Hepatocyte (in vitro differentiated cells): ENCODE results near the gene PCDHB5. TPM values are rescaled to one million over a fixed set of nuclear protein-coding genes. Genes with fewer than 3 reads are reported as not detected.
"Not testable (repeated sequence)": the region's sequence is repeated elsewhere in the genome, so short reads cannot be mapped to it uniquely, and the experiment has no call there.

Source experiments
- DNase-seq: peaks from one replicate; pipeline ENCODE4 v3.0.0-alpha.2; 2016; ENCODE audit warnings: low spot score
- H2AFZ ChIP-seq: fragments of 200-600 bp; sonication (generic); 2 replicates; pipeline ENCODE4 v1.6.0; 2016; ENCODE audit warnings: antibody characterized with exemption, mild to moderate bottlenecking
- H3K27ac ChIP-seq: fragments of 200-600 bp; sonication (generic); 2 replicates; pipeline ENCODE4 v1.5.1; 2016; ENCODE audit warnings: mild to moderate bottlenecking
- H3K27me3 ChIP-seq: fragments of 200-600 bp; sonication (generic); 2 replicates; pipeline ENCODE4 v1.6.1; 2016
- H3K36me3 ChIP-seq: fragments of 200-600 bp; sonication (generic); replicated peaks from 2 replicates; pipeline ENCODE4 v1.5.1; 2016; ENCODE audit warnings: low read depth; ENCODE audit not compliant: insufficient read depth
- H3K4me1 ChIP-seq: fragments of 200-600 bp; sonication (generic); 2 replicates; pipeline ENCODE4 v1.5.1; 2016; ENCODE audit warnings: mild to moderate bottlenecking, moderate library complexity; ENCODE audit not compliant: insufficient read depth
- H3K4me2 ChIP-seq: fragments of 200-600 bp; sonication (generic); 2 replicates; pipeline ENCODE4 v1.6.0; 2016
- H3K4me3 ChIP-seq: fragments of 200-600 bp; sonication (generic); 2 replicates; pipeline ENCODE4 v1.5.1; 2016; ENCODE audit warnings: mild to moderate bottlenecking
- H3K79me2 ChIP-seq: fragments of 200-600 bp; sonication (generic); 2 replicates; pipeline ENCODE4 v1.6.0; 2017; ENCODE audit warnings: mild to moderate bottlenecking
- H3K9me2 ChIP-seq: fragments of 200-600 bp; sonication (generic); replicated peaks from 2 replicates; pipeline ENCODE4 v1.6.0; 2017; ENCODE audit warnings: mild to moderate bottlenecking; ENCODE audit not compliant: insufficient read depth
- H3K9me3 ChIP-seq: fragments of 200-600 bp; sonication (generic); 2 replicates; pipeline ENCODE4 v1.5.1; 2016; ENCODE audit warnings: low read depth, mild to moderate bottlenecking
- H4K20me1 ChIP-seq: fragments of 200-600 bp; sonication (generic); 2 replicates; pipeline ENCODE4 v1.6.0; 2016; ENCODE audit warnings: mild to moderate bottlenecking; ENCODE audit not compliant: insufficient read depth, poor library complexity, severe bottlenecking
- CTCF ChIP-seq: fragments of 200-600 bp; sonication (generic); IDR thresholded peaks from 2 replicates; pipeline ENCODE4 v1.5.1; 2016; ENCODE audit warnings: antibody characterized with exemption, mild to moderate bottlenecking; ENCODE audit not compliant: poor library complexity
- EZH2 ChIP-seq: fragments of 200-600 bp; sonication (generic); IDR thresholded peaks from 2 replicates; pipeline ENCODE4 v1.6.1; 2016; ENCODE audit warnings: antibody characterized with exemption, mild to moderate bottlenecking, borderline replicate concordance
- EZH2phosphoT487 ChIP-seq: fragments of 200-600 bp; sonication (generic); IDR thresholded peaks from one replicate; pipeline ENCODE4 v1.6.1; 2018; ENCODE audit warnings: antibody characterized with exemption, mild to moderate bottlenecking, low read depth, moderate library complexity; ENCODE audit not compliant: unreplicated experiment, severe bottlenecking
- WGBS: methylation state at CpG from one replicate; pipeline ENCODE4 v1.1.6; 2016; ENCODE audit warnings: low lambda C conversion rate; ENCODE audit errors: missing lambda C conversion rate; 5-methylcytosine and 5-hydroxymethylcytosine counted together
- polyA plus RNA-seq: library from polyadenylated mRNA; unstranded; fragments of >200 nt; fragmentation: Nextera tagmentation; extraction: Ambion mirVana; gene quantifications from 2 replicates; pipeline ENCODE4 v1.2.1, GENCODE V29; 2016
- total RNA-seq: library from RNA; depleted of rRNA; stranded (reverse); fragments of >200 nt; gene quantifications from 2 replicates; pipeline ENCODE4 v1.2.3, GENCODE V29; 2014

Gene PCDHB5
- total and polyA plus RNA-seq, 2 experiments from 2014 or later = 6.4 to 7.0 TPM

DNA sequence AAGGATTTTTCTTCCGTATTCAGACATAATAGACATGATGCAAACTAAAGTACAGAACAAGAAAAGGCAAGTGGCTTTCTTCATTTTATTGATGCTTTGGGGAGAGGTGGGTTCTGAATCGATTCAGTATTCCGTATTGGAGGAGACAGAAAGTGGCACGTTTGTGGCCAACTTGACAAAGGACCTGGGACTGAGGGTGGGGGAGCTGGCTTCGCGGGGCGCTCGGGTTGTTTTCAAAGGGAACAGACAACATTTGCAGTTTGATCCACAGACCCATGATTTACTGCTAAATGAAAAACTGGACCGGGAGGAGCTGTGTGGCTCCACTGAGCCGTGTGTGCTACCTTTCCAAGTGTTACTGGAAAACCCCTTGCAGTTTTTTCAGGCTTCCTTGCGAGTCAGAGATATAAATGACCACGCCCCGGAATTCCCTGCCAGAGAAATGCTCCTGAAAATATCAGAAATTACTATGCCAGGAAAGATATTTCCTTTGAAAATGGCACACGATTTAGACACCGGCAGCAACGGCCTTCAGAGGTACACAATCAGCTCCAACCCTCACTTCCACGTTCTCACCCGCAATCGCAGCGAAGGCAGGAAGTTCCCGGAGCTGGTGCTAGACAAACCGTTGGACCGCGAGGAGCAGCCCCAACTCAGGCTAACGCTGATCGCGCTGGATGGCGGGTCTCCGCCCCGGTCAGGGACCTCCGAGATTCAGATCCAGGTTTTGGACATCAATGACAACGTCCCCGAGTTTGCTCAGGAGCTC lies 15.4 kb downstream of the PCDHB5 start:
- Histone ChIP-seq H4K20me1 (no peaks in the 10 kb centered on the region), H3K9me2 (no peaks in the 10 kb centered on the region), H3K4me1 (no peaks in the 10 kb centered on the region), H2AFZ (no peak overlapping the region), H3K9me3 (peaks cover 14% of the 10 kb centered on the region), H3K36me3 (no peaks in the 10 kb centered on the region), H3K79me2 (no peaks in the 10 kb centered on the region), H3K4me2 (no peak overlapping the region), H3K27me3 (no peaks in the 10 kb centered on the region), H3K4me3 (no peak overlapping the region), H3K27ac (no peak overlapping the region)
- no peak for DNase-seq
- WGBS = 96% methylated on average over 33 of the region's 33 CpGs
- no peak for TF ChIP-seq CTCF

DNA sequence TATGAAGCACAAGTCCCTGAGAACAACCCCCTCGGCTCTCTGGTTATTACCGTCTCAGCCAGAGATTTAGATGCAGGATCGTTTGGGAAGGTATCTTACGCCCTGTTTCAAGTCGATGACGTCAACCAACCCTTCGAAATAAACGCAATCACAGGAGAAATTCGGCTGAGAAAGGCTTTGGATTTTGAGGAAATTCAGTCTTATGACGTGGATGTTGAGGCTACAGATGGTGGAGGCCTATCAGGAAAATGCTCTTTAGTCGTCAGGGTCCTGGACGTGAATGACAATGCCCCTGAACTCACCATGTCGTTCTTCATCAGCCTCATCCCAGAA lies 16.0 kb downstream of the PCDHB5 start:
- no peak for TF ChIP-seq CTCF
- no peak for TF ChIP-seq EZH2
- TF ChIP-seq EZH2phosphoT487 = no peak
- H3K27ac ChIP-seq = no peak overlapping the region
- H4K20me1 ChIP-seq = no peaks in the 10 kb centered on the region
- no peaks in the 10 kb centered on the region for H3K4me1 ChIP-seq
- H3K9me3 ChIP-seq = peaks cover 14% of the 10 kb centered on the region
- WGBS = 94% methylated on average over 13 of the region's 13 CpGs
- no peak overlapping the region for H3K4me2 ChIP-seq
- H3K36me3 ChIP-seq = no peaks in the 10 kb centered on the region
- H3K4me3 ChIP-seq = no peak overlapping the region
- no peak for DNase-seq
- H3K9me2 ChIP-seq = no peaks in the 10 kb centered on the region
- no peak overlapping the region for H2AFZ ChIP-seq
- no peaks in the 10 kb centered on the region for H3K27me3 ChIP-seq
- H3K79me2 ChIP-seq = no peaks in the 10 kb centered on the region

DNA sequence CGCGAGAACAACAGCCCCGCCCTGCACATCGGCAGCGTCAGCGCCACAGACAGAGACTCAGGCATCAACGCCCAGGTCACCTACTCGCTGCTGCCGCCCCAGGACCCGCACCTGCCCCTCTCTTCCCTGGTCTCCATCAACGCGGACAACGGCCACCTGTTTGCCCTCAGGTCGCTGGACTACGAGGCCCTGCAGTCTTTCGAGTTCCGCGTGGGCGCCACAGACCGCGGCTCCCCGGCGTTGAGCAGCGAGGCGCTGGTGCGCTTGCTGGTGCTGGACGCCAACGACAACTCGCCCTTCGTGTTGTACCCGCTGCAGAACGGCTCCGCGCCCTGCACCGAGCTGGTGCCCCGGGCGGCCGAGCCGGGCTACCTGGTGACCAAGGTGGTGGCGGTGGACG lies 16.6 kb downstream of the PCDHB5 start:
- WGBS = 98% methylated on average over 24 of the region's 41 CpGs
- not testable (repeated sequence) for H3K36me3 ChIP-seq, H3K79me2 ChIP-seq, H3K4me1 ChIP-seq, H4K20me1 ChIP-seq, DNase-seq, H3K4me3 ChIP-seq, H3K4me2 ChIP-seq, H3K9me2 ChIP-seq, H3K27ac ChIP-seq, H2AFZ ChIP-seq, H3K27me3 ChIP-seq
- H3K9me3 ChIP-seq = peaks cover 14% of the 10 kb centered on the region

- peaks cover 14% of the 10 kb centered on the region for H3K9me3 ChIP-seq
- H3K79me2 ChIP-seq, H3K4me3 ChIP-seq, H4K20me1 ChIP-seq, H3K4me1 ChIP-seq, H3K27ac ChIP-seq, H2AFZ ChIP-seq, H3K27me3 ChIP-seq, H3K4me2 ChIP-seq, DNase-seq, H3K36me3 ChIP-seq, H3K9me2 ChIP-seq: not testable (repeated sequence)
- WGBS = 100% methylated on average over 21 of the region's 36 CpGs
These were observed 17.1 kb downstream of the PCDHB5 start for GRCh38 chr5:141152096-141152495.
